SK-N-MC (cell line): ENCODE measurements around the gene WDR70.
"Not testable (repeated sequence)": the region's sequence is repeated elsewhere in the genome, so short reads cannot be mapped to it uniquely, and the experiment has no call there.

Experiments
- EZH2 ChIP-seq: fragments of 200-600 bp; sonication (generic); IDR thresholded peaks from one replicate; pipeline ENCODE4 v1.6.1; 2017; ENCODE audit warnings: antibody characterized with exemption
- POLR2AphosphoS5 ChIP-seq: IDR thresholded peaks from 2 replicates; pipeline ENCODE4 v1.6.1; 2012; ENCODE audit warnings: mild to moderate bottlenecking, low read depth, low read length, borderline replicate concordance

- TF ChIP-seq EZH2, POLR2AphosphoS5: not testable (repeated sequence)
Observed at GRCh38 chr5:37672118-37672588, 293.0 kb downstream of the WDR70 start.
